ENCODE results near the gene CDC45. TPM values are rescaled to one million over a fixed set of nuclear protein-coding genes. Genes with fewer than 3 reads are reported as not detected.

CDC45 gene
- total RNA-seq, 2 experiments from 2014 or later: 80.2 to 83.0 TPM

DNA sequence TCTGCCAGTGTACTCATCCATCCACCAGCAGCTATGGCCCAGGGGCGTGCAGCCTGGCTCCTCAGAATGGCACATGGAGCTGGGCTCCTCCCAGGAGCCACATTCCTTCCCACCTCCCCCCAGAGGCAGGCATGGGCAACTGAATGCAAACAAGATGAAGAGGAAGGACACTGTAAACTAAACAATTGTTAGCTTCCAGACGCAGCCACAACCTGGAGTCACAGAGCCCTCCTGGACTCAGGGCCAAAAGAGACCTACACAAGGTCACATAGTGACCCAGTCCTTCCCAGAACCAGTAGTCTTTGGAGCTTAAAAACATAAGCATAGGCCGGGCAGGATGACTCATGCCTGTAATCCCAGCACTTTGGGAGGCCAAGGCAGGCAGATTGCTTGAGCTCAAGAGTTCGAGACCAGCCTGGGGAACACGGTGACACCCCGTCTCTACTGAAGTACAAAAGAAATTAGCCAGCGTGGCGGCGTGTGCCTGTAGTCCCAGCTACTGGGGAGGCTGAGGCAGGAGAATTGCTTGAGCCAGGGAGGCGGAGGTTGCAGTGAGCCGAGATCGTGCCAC, 75.2 kb downstream of the CDC45 start:
- Histone ChIP-seq H3K9me2 (ENCODE audit: insufficient read depth, low read length) (no peaks in the 10 kb centered on the region), H3K9me3 (ENCODE audit: low read length) (no peaks in the 10 kb centered on the region; the same call in 1 of the 2 replicates), H3K4me1 (ENCODE audit: insufficient read depth, low read length, poor library complexity, severe bottlenecking) (no peaks in the 10 kb centered on the region), H3K79me2 (ENCODE audit: insufficient read depth, low read depth, low read length) (no peaks in the 10 kb centered on the region), H3K36me3 (ENCODE audit: insufficient read depth, low read length) (no peaks in the 10 kb centered on the region), H3K4me3 (ENCODE audit: low read depth, low read length, poor library complexity, severe bottlenecking) (no peak overlapping the region), H3K4me2 (ENCODE audit: low read length) (no peak overlapping the region), H4K20me1 (ENCODE audit: insufficient read depth, low read length) (no peaks in the 10 kb centered on the region), H2AFZ (ENCODE audit: low read length) (no peak overlapping the region), H3K27ac (ENCODE audit: low read depth, low read length, poor library complexity, severe bottlenecking) (no peak overlapping the region)
- CTCF ChIA-PET (ENCODE audit: unreplicated experiment): no interaction called here
- TF ChIP-seq EZH2phosphoT487 (IDR thresholded peaks at IDR 0.05; ENCODE audit: borderline replicate concordance, low read depth, low read length): no peak
- POLR2A ChIA-PET: interaction anchor here (0.6 to 0.9 kb wide), 2 partner anchors 59 to 256 kb away, joined by 3 to 4 read pairs; no protein-coding TSS in a partner anchor
- no peak for DNase-seq (ENCODE audit: low spot score)
- intact Hi-C loops (cut with micrococcal nuclease; ENCODE audit: unreplicated experiment): no loop called here
- no TSS peak for BruUV-seq (replicated peaks)

DNA sequence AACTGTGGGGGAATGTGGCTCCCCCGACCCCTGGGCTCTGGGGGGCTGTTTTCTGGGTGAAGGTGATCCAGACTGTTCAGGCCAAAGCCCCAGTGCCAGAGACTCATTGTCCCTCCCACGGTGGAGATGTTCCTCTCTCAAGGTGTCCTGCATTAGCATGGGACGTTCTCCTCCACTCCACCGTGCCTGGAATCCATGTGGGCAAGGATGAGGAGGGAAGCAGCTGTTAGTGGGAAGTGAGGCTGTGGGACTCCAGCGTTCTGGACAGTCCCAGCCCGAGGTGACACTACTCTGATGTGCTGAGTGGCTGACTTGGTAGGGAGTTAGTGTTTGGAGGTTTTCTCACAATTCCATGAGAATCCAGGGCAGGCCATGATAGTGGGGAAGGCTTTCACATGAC, 75.9 kb downstream of the CDC45 start:
- H2AFZ ChIP-seq (ENCODE audit: low read length): no peak overlapping the region
- H3K36me3 ChIP-seq (ENCODE audit: insufficient read depth, low read length): no peaks in the 10 kb centered on the region
- no peaks in the 10 kb centered on the region for H3K79me2 ChIP-seq (ENCODE audit: insufficient read depth, low read depth, low read length)
- H3K9me2 ChIP-seq (ENCODE audit: insufficient read depth, low read length): no peaks in the 10 kb centered on the region
- POLR2A ChIA-PET: interaction anchor here (0.9 kb wide), 1 partner anchor 60 kb away, joined by 3 read pairs; no protein-coding TSS in a partner anchor
- H3K4me2 ChIP-seq (ENCODE audit: low read length): no peak overlapping the region
- no peak overlapping the region for H3K4me3 ChIP-seq (ENCODE audit: low read depth, low read length, poor library complexity, severe bottlenecking)
- no peaks in the 10 kb centered on the region; the same call in 1 of the 2 replicates for H3K9me3 ChIP-seq (ENCODE audit: low read length)
- no peak overlapping the region for H3K27ac ChIP-seq (ENCODE audit: low read depth, low read length, poor library complexity, severe bottlenecking)
- no peaks in the 10 kb centered on the region for H4K20me1 ChIP-seq (ENCODE audit: insufficient read depth, low read length)
- intact Hi-C loops (cut with micrococcal nuclease; ENCODE audit: unreplicated experiment): no loop called here
- BruUV-seq (replicated peaks): no TSS peak
- CTCF ChIA-PET (ENCODE audit: unreplicated experiment): no interaction called here
- no peak for TF ChIP-seq CTCF (conservative IDR thresholded peaks at IDR 0.05; ENCODE audit: low read length)
- TF ChIP-seq EZH2phosphoT487 (IDR thresholded peaks at IDR 0.05; ENCODE audit: borderline replicate concordance, low read depth, low read length): no peak
- no peaks in the 10 kb centered on the region for H3K4me1 ChIP-seq (ENCODE audit: insufficient read depth, low read length, poor library complexity, severe bottlenecking)
- no peak for DNase-seq (ENCODE audit: low spot score)

DNA sequence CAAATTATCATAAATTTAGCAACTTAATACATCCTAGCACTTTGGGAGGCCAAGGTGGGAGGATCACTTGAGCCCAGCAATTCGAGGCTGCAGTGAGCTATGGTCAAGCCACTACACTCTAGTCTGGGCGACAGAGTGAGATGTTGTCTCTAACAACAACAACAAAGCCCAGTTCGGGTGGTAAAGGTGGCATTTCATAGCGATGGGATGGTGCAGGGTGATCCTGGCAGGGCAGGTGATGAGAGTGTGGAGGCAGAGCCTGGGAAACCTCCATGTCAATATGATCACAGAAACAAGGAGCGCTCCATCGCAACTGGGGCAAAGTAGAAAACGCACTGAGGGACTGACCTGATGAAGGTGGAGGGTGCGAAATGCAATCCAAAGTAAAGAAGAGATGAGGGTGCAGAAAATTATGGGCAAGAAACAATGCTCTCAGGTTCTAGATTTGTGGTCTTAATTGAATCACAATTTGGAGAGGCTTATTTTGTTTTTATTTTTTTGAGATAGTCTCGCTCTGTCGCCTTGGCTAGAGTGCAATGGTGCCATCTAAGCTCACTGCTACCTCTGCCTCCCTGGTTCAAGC, 77.3 kb downstream of the CDC45 start:
- Histone ChIP-seq H3K4me2 (ENCODE audit: low read length) (no peak overlapping the region), H3K9me2 (ENCODE audit: insufficient read depth, low read length) (no peaks in the 10 kb centered on the region), H2AFZ (ENCODE audit: low read length) (no peak overlapping the region), H3K9me3 (ENCODE audit: low read length) (no peaks in the 10 kb centered on the region; the same call in 1 of the 2 replicates), H3K79me2 (ENCODE audit: insufficient read depth, low read depth, low read length) (no peaks in the 10 kb centered on the region), H4K20me1 (ENCODE audit: insufficient read depth, low read length) (no peaks in the 10 kb centered on the region), H3K36me3 (ENCODE audit: insufficient read depth, low read length) (no peaks in the 10 kb centered on the region), H3K27ac (ENCODE audit: low read depth, low read length, poor library complexity, severe bottlenecking) (no peak overlapping the region), H3K4me1 (ENCODE audit: insufficient read depth, low read length, poor library complexity, severe bottlenecking) (no peaks in the 10 kb centered on the region), H3K4me3 (ENCODE audit: low read depth, low read length, poor library complexity, severe bottlenecking) (no peak overlapping the region)
- DNase-seq (ENCODE audit: low spot score): no peak
- no TSS peak for BruUV-seq (replicated peaks)
- no peak for TF ChIP-seq EZH2phosphoT487 (IDR thresholded peaks at IDR 0.05; ENCODE audit: borderline replicate concordance, low read depth, low read length)
- TF ChIP-seq CTCF (conservative IDR thresholded peaks at IDR 0.05; ENCODE audit: low read length): no peak
- intact Hi-C loops (cut with micrococcal nuclease; ENCODE audit: unreplicated experiment): no loop called here
- ChIA-PET POLR2A (no interaction called here), CTCF (ENCODE audit: unreplicated experiment) (no interaction called here)
